ENCODE data around the gene TEX26.

Gene TEX26

GRCh38 chr13:31022288-31022895 is 89.9 kb downstream of the TEX26 start:
- H3K9me3 ChIP-seq (ENCODE audit: control insufficient read depth, insufficient read depth, low read length): no peaks in the 10 kb centered on the region
- no peak overlapping the region for H3K4me3 ChIP-seq (ENCODE audit: low read depth, low read length)
- no peaks in the 10 kb centered on the region for H3K36me3 ChIP-seq (ENCODE audit: control insufficient read depth, insufficient read depth, low read length)
- no peaks in the 10 kb centered on the region for H3K27me3 ChIP-seq (ENCODE audit: control insufficient read depth, insufficient read depth, low read length)
- no peak overlapping the region for H3K9ac ChIP-seq (ENCODE audit: low read depth, low read length)
- no peaks in the 10 kb centered on the region for H3K4me1 ChIP-seq (ENCODE audit: control insufficient read depth, insufficient read depth, low read length)

GRCh38 chr13:31022928-31023530 is 90.6 kb downstream of the TEX26 start:
- no peaks in the 10 kb centered on the region for H3K27me3 ChIP-seq (ENCODE audit: control insufficient read depth, insufficient read depth, low read length)
- H3K4me1 ChIP-seq (ENCODE audit: control insufficient read depth, insufficient read depth, low read length): no peaks in the 10 kb centered on the region
- no peaks in the 10 kb centered on the region for H3K36me3 ChIP-seq (ENCODE audit: control insufficient read depth, insufficient read depth, low read length)
- H3K4me3 ChIP-seq (ENCODE audit: low read depth, low read length): no peak overlapping the region
- H3K9ac ChIP-seq (ENCODE audit: low read depth, low read length): no peak overlapping the region
- H3K9me3 ChIP-seq (ENCODE audit: control insufficient read depth, insufficient read depth, low read length): no peaks in the 10 kb centered on the region

Data from iPS-15b (cell line).